K562 (cell line): ENCODE results near the gene ASZ1. TPM values are rescaled to one million over a fixed set of nuclear protein-coding genes. Genes with fewer than 3 reads are reported as not detected.

Experiments used
- ATAC-seq: fragments of 200-7000 bp; cut with Tn5 transposase; 3 replicates; pipeline ENCODE4 v1.9.1; 2020; ENCODE audit warnings: moderate library complexity
- Bru-seq: library from RNA; stranded (reverse); fragments of 400-500 nt; gene quantifications from one replicate; lab custom pipeline; 2021; lab: Mats Ljungman, UMichigan
- BruChase-seq, 2 experiments: library from RNA; stranded (reverse); fragments of 400-500 nt; gene quantifications; one replicate each; lab custom pipeline; 2021; lab: Mats Ljungman, UMichigan
- BruUV-seq: library from RNA; stranded (reverse); fragments of 400-500 nt; replicated peaks from 2 replicates; lab custom pipeline; 2021; lab: Mats Ljungman, UMichigan
- CTCF ChIA-PET: fragments of 300-600 bp; formaldehyde crosslinking; extraction: SDS; loops from one replicate; lab custom pipeline; 2021; ENCODE audit warnings: low intra/inter-chr PET ratio; lab: Yijun Ruan, JAX
- POLR2A ChIA-PET: fragments of 300-600, 350-650 bp; sonication (Branson Sonifier 250); formaldehyde crosslinking; extraction: SDS; loops from one replicate; lab custom pipeline; 2021; ENCODE audit warnings: antibody characterized with exemption, inconsistent platforms; lab: Yijun Ruan, JAX
- DNase-seq, 4 experiments: peaks; one replicate each; pipeline versions ENCODE4 v3.0.0 to v3.0.0-alpha.2; 2011 to 2018; ENCODE audit warnings: low spot score in 3 of 4, mixed read lengths in 3 of 4; ENCODE audit errors: extremely low read depth in 1 of 4
- FAIRE-seq: peaks from 2 replicates; lab custom pipeline; 2011; peaks lifted over from hg19 to GRCh38; lab: Jason Lieb, UNC
- H2AFZ ChIP-seq: 2 replicates; pipeline ENCODE4 v1.6.0; 2011; ENCODE audit warnings: low read depth, low read length, control low read depth, inconsistent platforms
- H3K27ac ChIP-seq: fragments of 200-600 bp; 3 replicates; pipeline ENCODE4 v1.8.0; 2011; ENCODE audit warnings: low read depth, mild to moderate bottlenecking, control low read depth, inconsistent platforms, low read length, moderate library complexity, mixed read lengths; ENCODE audit errors: extremely low read depth
- H3K27me3 ChIP-seq, 2 experiments: fragments of 300-600 bp in 1 of 2; 2 replicates in 1 of 2; 3 replicates in 1 of 2; pipeline versions ENCODE4 v1.6.0 to v1.8.0; 2011; ENCODE audit warnings: inconsistent platforms in 2 of 2, low read length in 2 of 2, mild to moderate bottlenecking in 1 of 2, mixed read lengths in 1 of 2, moderate library complexity in 1 of 2; ENCODE audit not compliant: control insufficient read depth in 2 of 2, insufficient read depth in 2 of 2
- H3K36me3 ChIP-seq: fragments of 300-600 bp; 3 replicates; pipeline ENCODE4 v1.8.0; 2011; ENCODE audit warnings: mild to moderate bottlenecking, low read length, inconsistent platforms; ENCODE audit not compliant: control insufficient read depth, insufficient read depth
- H3K4me1 ChIP-seq, 2 experiments: fragments of 200-600 bp in 1 of 2; replicated peaks in 1 of 2; 2 replicates in 1 of 2; 3 replicates in 1 of 2; pipeline versions ENCODE4 v1.5.1 to v1.8.0; 2011; ENCODE audit warnings: inconsistent platforms in 2 of 2, low read length in 2 of 2, mild to moderate bottlenecking in 1 of 2, mixed read lengths in 1 of 2, moderate library complexity in 1 of 2; ENCODE audit not compliant: control insufficient read depth in 2 of 2, insufficient read depth in 2 of 2
- H3K4me2 ChIP-seq: 2 replicates; pipeline ENCODE4 v1.6.1; 2011; ENCODE audit warnings: low read length, control low read depth, inconsistent platforms, mixed read lengths; ENCODE audit not compliant: insufficient read depth
- H3K4me3 ChIP-seq: fragments of 200-600 bp; sonication (generic), shearing (Covaris generic); 2 replicates; pipeline ENCODE4 v1.5.1; 2016; ENCODE audit warnings: control low read depth, inconsistent platforms
- H3K79me2 ChIP-seq: fragments of 200-600 bp; 3 replicates; pipeline ENCODE4 v1.8.0; 2011; ENCODE audit warnings: low read length, inconsistent platforms; ENCODE audit not compliant: control insufficient read depth, insufficient read depth
- H3K9ac ChIP-seq, 2 experiments: 2 replicates each; pipeline versions ENCODE4 v1.6.0 to v1.6.1; 2011; ENCODE audit warnings: low read depth in 2 of 2, low read length in 2 of 2, control low read depth in 1 of 2, inconsistent platforms in 1 of 2, mild to moderate bottlenecking in 1 of 2, mixed read lengths in 1 of 2; ENCODE audit not compliant: insufficient read depth in 1 of 2
- H3K9me1 ChIP-seq: one replicate; pipeline ENCODE4 v1.6.0; 2011; ENCODE audit warnings: inconsistent platforms, mild to moderate bottlenecking, low read length, moderate library complexity; ENCODE audit not compliant: control insufficient read depth, insufficient read depth
- H3K9me3 ChIP-seq: replicated peaks from 2 replicates; pipeline ENCODE4 v1.5.1; 2011; ENCODE audit warnings: low read depth, low read length, inconsistent platforms; ENCODE audit not compliant: control insufficient read depth, insufficient read depth
- H4K20me1 ChIP-seq: replicated peaks from 2 replicates; pipeline ENCODE4 v1.6.1; 2011; ENCODE audit warnings: low read length, inconsistent platforms, mixed read lengths; ENCODE audit not compliant: control insufficient read depth, insufficient read depth
- CBX2 ChIP-seq: fragments of 200-600 bp; sonication (generic); IDR thresholded peaks from one replicate; pipeline ENCODE4 v1.6.1; 2012; ENCODE audit warnings: mild to moderate bottlenecking, low read length, inconsistent platforms; ENCODE audit not compliant: insufficient read depth, poor library complexity, severe bottlenecking
- EP400 ChIP-seq: fragments of 450-650 bp; IDR thresholded peaks from 2 replicates; pipeline ENCODE4 v1.6.1; 2017; ENCODE audit warnings: antibody characterized with exemption, mild to moderate bottlenecking, moderate library complexity
- EZH2 ChIP-seq: IDR thresholded peaks from 2 replicates; pipeline ENCODE4 v1.6.1; 2012; ENCODE audit warnings: low read depth, mild to moderate bottlenecking, inconsistent platforms, low read length, borderline replicate concordance
- PTRF ChIP-seq: fragments of 450-650 bp; IDR thresholded peaks from 2 replicates; pipeline ENCODE4 v1.6.1; 2016; ENCODE audit warnings: mild to moderate bottlenecking, missing genetic modification characterization, missing compliant biosample characterization
- ZNF445 ChIP-seq: fragments of 250-450 bp; sonication (Bioruptor Pico); IDR thresholded peaks from 2 replicates; pipeline ENCODE4 v1.4.0; 2020; ENCODE audit warnings: low read depth, mild to moderate bottlenecking, moderate library complexity
- WGBS: fragments of 100-300 bp; shearing (Covaris generic); methylation state at CpG from one replicate; pipeline ENCODE4 v1.1.6; 2016; ENCODE audit warnings: low coverage, mixed read lengths; ENCODE audit not compliant: insufficient coverage; ENCODE audit errors: missing lambda C conversion rate; 5-methylcytosine and 5-hydroxymethylcytosine counted together
- in situ Hi-C: fragments of 300-500 bp; cut with MboI; formaldehyde crosslinking; loops from 4 replicates; pipeline ENCODE4 v1.15.0; 2018; ENCODE audit warnings: inconsistent platforms, mixed read lengths
- intact Hi-C: fragments of 100-400 bp; cut with micrococcal nuclease; formaldehyde crosslinking; loops from 2 replicates; pipeline ENCODE4 v1.14.2; 2022
- long read RNA-seq, 3 experiments: library from polyadenylated mRNA in 2 of 3; library from RNA in 1 of 3; unstranded in 2 of 3; stranded (forward) in 1 of 3; transcript quantifications; one replicate each; pipeline ENCODE4 v2.0.0, GENCODE V29; 2019 to 2022
- polyA minus RNA-seq, 3 experiments: library from RNA; depleted of rRNA, polyadenylated mRNA; stranded (reverse); fragments of >200 nt; gene quantifications; 2 replicates each; pipeline ENCODE4 v1.2.3, GENCODE V29; 2011
- polyA plus RNA-seq, 8 experiments: library from polyadenylated mRNA; depleted of rRNA in 4 of 8; stranded (reverse) in 5 of 8; unstranded in 3 of 8; fragments of >200 nt; fragmentation: Nextera tagmentation in 2 of 8; fragmentation: Illumina TruSeq in 1 of 8; extraction: Ambion mirVana in 2 of 8; extraction: Trizol in 1 of 8; gene quantifications; 2 replicates each; pipeline versions ENCODE4 v1.2.1 to v1.2.3, GENCODE V29; 2011 to 2014; ENCODE audit warnings: inconsistent platforms in 1 of 8, missing spikeins in 1 of 8
- total RNA-seq, 7 experiments: library from RNA; depleted of rRNA in 6 of 7; stranded (reverse); fragments of >200 nt in 6 of 7; fragmentation: Illumina TruSeq in 2 of 7; extraction: Trizol in 2 of 7; gene quantifications; 2 replicates each; pipeline versions ENCODE4 v1.2.1 to v1.2.3, GENCODE V29; 2011 to 2021; ENCODE audit warnings: low replicate concordance in 1 of 7
- TF ChIP-seq, protein P1 (sequence below): fragments of 250-450 bp; sonication (Bioruptor Pico); IDR thresholded peaks from 2 replicates; pipeline ENCODE4 v1.5.0; 2021; ENCODE audit warnings: mild to moderate bottlenecking, moderate library complexity
- TF ChIP-seq, protein P2 (sequence below): fragments of 200-800 bp; sonication (Bioruptor generic); IDR thresholded peaks from 2 replicates; pipeline ENCODE4 v1.6.1; 2017; ENCODE audit warnings: missing genetic modification characterization, missing compliant biosample characterization
- TF ChIP-seq, protein P3 (sequence below): sonication (generic); formaldehyde crosslinking; IDR thresholded peaks from 2 replicates; pipeline ENCODE4 v1.5.0; 2020; ENCODE audit warnings: missing genetic modification reagents

The ASZ1 gene, protein sequence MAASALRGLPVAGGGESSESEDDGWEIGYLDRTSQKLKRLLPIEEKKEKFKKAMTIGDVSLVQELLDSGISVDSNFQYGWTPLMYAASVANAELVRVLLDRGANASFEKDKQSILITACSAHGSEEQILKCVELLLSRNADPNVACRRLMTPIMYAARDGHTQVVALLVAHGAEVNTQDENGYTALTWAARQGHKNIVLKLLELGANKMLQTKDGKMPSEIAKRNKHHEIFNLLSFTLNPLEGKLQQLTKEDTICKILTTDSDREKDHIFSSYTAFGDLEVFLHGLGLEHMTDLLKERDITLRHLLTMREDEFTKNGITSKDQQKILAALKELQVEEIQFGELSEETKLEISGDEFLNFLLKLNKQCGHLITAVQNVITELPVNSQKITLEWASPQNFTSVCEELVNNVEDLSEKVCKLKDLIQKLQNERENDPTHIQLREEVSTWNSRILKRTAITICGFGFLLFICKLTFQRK
- not detected in 2 replicates for total RNA-seq (2011; cell fraction: chromatin; rRNA removed; ENCODE audit: low replicate concordance)
- not detected in 2 replicates for total RNA-seq (2011; cell fraction: nucleolus; rRNA removed)
- total RNA-seq (2011; cell fraction: nucleoplasm; rRNA removed) = not detected in 2 replicates
- total RNA-seq (2014; rRNA removed) (0.16 TPM in 1 of 2 replicates, not detected in the other), total RNA-seq (2014; rRNA removed; fragmentation: Illumina TruSeq; extraction: Trizol) (not detected in 2 replicates), total RNA-seq (2015; rRNA removed; fragmentation: Illumina TruSeq; extraction: Trizol) (not detected in 2 replicates), total RNA-seq (2021) (not detected in 2 replicates), polyA plus RNA-seq (2011; rRNA removed) (not detected in 2 replicates), polyA plus RNA-seq (2014; fragmentation: Illumina TruSeq; extraction: Trizol) (not detected in 2 replicates), polyA plus RNA-seq (2014; fragmentation: Nextera tagmentation; extraction: Ambion mirVana) (not detected), polyA plus RNA-seq (2014; rRNA removed) (not detected in 2 replicates), polyA minus RNA-seq (2011; rRNA and poly(A)+ RNA removed) (not detected in 2 replicates), Bru-seq, nascent RNA (not detected), BruChase-seq, experiment 1, labeled RNA remaining after a 2-hour chase (percentile 6 among the genes with signal in this experiment), BruChase-seq, experiment 2, labeled RNA remaining after a 6-hour chase (percentile 8 among the genes with signal in this experiment)
- polyA plus RNA-seq (2011; cell fraction: cytosol; rRNA removed) = not detected in 2 replicates
- not detected in 2 replicates for polyA plus RNA-seq (2011; cell fraction: nucleus; rRNA removed)
- polyA plus RNA-seq (2012) = 0.04 TPM in 1 of 2 replicates, not detected in the other
- polyA minus RNA-seq (2011; cell fraction: cytosol; rRNA and poly(A)+ RNA removed) = not detected in 2 replicates
- polyA minus RNA-seq (2011; cell fraction: nucleus; rRNA and poly(A)+ RNA removed) = not detected in 2 replicates
- long read RNA-seq, experiment 1 = 0 reads
- long read RNA-seq, experiment 2 = 0 reads
- long read RNA-seq, experiment 3 = 0 reads

DNA sequence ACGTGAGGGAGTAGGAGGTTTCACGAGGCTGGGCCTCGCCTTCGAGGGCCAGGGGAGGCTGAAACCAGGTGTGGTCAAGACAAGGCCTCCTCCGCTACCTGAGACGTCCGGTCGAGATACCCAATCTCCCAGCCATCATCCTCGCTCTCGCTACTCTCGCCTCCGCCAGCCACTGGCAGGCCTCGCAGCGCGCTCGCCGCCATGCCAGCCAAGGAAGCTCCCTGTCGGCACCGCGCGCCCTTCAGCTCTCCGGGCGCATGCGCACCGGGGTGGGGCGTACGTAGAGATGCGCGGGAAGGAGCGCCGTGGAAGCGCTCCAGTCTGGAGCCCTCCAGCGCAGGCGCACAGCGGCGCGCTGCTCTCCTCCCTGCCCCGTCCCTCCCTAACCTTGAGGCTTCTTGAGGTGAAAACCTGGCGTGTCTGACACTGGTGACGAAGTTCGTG, at the start of gene ASZ1:
Gene ASZ1 (minus strand): TSS at position 236 of the 444 bp plus-strand sequence. CDS start 33 bp downstream, at position 203.
- CTCF ChIA-PET = no interaction called here
- Histone ChIP-seq H3K4me1 (peaks cover 0 to 7% of the 10 kb centered on the region in 2 experiments; a peak in 2 of 5 replicates), H3K36me3 (no peaks in the 10 kb centered on the region), H3K9me3 (no peaks in the 10 kb centered on the region), H2AFZ (peak within 1 kb of the TSS; percentile 12; the same call in 1 of the 2 replicates), H3K27me3 (peaks cover 0 to 13% of the 10 kb centered on the region in 2 experiments; a peak in 1 of 5 replicates), H3K27ac (no peak within 1 kb of the TSS), H3K4me2 (peak within 1 kb of the TSS; percentile 3; the same call in 1 of the 2 replicates), H4K20me1 (no peaks in the 10 kb centered on the region), H3K9me1 (no peaks in the 10 kb centered on the region), H3K9ac (no peak within 1 kb of the TSS), H3K4me3 (no peak within 1 kb of the TSS), H3K79me2 (no peaks in the 10 kb centered on the region)
- in situ Hi-C loops = no loop called here
- ATAC-seq = peak; percentile 93
- BruUV-seq = no TSS peak
- intact Hi-C loops = no loop called here
- POLR2A ChIA-PET = no interaction called here
- 15% methylated on average over 41 of the region's 41 CpGs for WGBS
- DNase-seq = peak; percentile 20 to 48 (median 34)
- FAIRE-seq = no peak
- TF ChIP-seq, protein P1, sequence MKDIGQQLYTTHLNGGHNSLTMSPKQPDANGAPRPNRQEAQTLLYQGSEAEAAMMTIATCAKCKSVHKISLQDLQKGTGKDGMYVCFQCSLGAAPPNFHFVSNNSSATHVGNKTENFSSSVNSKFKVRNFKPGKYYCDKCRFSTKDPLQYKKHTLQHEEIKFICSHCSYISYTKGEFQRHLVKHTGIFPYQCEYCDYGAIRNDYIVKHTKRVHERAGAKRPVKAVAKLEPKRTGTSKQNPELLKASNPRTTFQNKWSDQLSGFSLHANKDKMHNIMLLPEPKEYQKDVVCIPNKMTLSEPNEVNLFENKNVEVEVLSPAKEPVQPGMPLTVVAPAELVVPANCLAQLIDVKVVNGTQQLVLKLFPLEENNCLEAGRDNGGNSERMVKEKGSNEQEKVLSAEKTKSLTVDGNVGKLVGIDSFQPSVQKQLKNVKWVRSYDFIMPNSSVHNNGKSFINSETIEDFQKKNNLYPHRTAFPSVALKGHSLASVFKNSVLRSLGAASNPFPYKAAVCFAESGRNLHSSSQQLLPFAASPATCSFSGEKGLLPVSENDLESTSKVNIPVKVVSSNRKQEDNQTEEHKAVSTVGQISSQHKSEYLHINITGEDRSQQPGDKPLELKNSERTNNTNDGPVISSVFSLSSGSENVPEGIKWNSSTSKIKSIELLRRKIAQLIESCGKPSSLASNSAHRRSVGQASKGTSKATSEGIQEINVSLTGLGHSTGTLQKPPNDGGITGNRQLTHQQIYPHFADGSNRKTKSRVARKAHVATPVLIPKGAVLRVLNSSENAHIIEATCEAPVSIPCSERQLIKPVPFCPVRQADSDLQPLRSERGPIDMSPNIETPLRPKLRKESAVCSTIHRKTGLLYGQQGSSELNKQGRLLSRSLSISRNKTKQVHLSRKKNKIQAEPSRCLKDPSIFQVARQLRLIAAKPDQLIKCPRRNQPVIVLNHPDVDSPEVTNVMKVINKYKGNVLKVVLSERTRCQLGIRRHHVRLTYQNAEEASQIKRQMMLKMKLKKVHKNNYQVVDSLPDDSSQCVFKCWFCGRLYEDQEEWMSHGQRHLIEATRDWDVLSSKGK (CRISPR knock-in tag) = no peak
- TF ChIP-seq PTRF (tag) = no peak
- TF ChIP-seq, protein P2, sequence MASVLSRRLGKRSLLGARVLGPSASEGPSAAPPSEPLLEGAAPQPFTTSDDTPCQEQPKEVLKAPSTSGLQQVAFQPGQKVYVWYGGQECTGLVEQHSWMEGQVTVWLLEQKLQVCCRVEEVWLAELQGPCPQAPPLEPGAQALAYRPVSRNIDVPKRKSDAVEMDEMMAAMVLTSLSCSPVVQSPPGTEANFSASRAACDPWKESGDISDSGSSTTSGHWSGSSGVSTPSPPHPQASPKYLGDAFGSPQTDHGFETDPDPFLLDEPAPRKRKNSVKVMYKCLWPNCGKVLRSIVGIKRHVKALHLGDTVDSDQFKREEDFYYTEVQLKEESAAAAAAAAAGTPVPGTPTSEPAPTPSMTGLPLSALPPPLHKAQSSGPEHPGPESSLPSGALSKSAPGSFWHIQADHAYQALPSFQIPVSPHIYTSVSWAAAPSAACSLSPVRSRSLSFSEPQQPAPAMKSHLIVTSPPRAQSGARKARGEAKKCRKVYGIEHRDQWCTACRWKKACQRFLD (CRISPR knock-in tag) = no peak
- TF ChIP-seq, protein P3, sequence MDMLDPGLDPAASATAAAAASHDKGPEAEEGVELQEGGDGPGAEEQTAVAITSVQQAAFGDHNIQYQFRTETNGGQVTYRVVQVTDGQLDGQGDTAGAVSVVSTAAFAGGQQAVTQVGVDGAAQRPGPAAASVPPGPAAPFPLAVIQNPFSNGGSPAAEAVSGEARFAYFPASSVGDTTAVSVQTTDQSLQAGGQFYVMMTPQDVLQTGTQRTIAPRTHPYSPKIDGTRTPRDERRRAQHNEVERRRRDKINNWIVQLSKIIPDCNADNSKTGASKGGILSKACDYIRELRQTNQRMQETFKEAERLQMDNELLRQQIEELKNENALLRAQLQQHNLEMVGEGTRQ = no peak
- TF ChIP-seq ZNF445 (CRISPR knock-in tag) = no peak
- no peak for TF ChIP-seq EP400
- TF ChIP-seq EZH2 = no peak
- no peak for TF ChIP-seq CBX2
